ENCODE measurements around the gene ASPSCR1.
A peak's percentile ranks its signal among the peaks of the same experiment; 100 is the strongest.

Gene ASPSCR1

GRCh38 chr17:82024859-82025258 is 47.4 kb downstream of the ASPSCR1 start:
- DNase-seq (ENCODE audit: low spot score in 2 of 2) = no peak
- ATAC-seq = no peak
- Mint-ChIP-seq H3K4me1 (peaks cover 41% of the 10 kb centered on the region), H3K27ac (no peak overlapping the region), H3K9me3 (no peaks in the 10 kb centered on the region), H3K36me3 (peaks cover 27% of the 10 kb centered on the region), H3K4me3 (no peak overlapping the region)

GRCh38 chr17:82025401-82026107 is 48.1 kb downstream of the ASPSCR1 start:
- ATAC-seq (no peak), DNase-seq (ENCODE audit: low spot score in 2 of 2) (no peak)
- H3K9me3 Mint-ChIP-seq = no peaks in the 10 kb centered on the region
- H3K27ac Mint-ChIP-seq = no peak overlapping the region
- peaks cover 29% of the 10 kb centered on the region for H3K36me3 Mint-ChIP-seq
- H3K4me1 Mint-ChIP-seq = peaks cover 38% of the 10 kb centered on the region
- H3K4me3 Mint-ChIP-seq = no peak overlapping the region

GRCh38 chr17:82028246-82028645 is 50.8 kb downstream of the ASPSCR1 start:
- DNase-seq (ENCODE audit: low spot score in 2 of 2) (no peak), ATAC-seq (no peak)
- H3K4me3 Mint-ChIP-seq = no peak overlapping the region
- H3K36me3 Mint-ChIP-seq = peaks cover 17% of the 10 kb centered on the region
- no peak overlapping the region for H3K27ac Mint-ChIP-seq
- peaks cover 28% of the 10 kb centered on the region for H3K4me1 Mint-ChIP-seq
- no peaks in the 10 kb centered on the region for H3K9me3 Mint-ChIP-seq

DNA sequence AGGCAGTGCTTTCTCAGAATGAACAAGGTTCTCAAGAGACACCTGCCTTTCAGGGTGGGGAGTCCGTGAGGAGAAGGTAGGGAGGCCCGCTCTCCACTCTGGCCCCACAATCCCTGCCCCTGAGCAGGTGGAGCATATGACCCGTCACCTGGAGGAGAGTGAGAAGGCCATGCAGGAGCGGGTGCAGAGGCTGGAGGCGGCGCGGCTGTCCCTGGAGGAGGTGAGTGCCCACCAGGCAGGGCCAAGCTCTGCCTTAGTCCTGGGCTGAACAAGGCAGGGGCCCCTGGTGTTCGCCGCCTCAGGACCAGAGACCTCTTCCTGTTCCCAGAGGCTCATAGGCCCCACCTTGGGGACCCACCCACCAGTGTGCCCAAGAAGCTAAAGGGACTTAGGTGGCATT is 51.5 kb downstream of the ASPSCR1 start:
- ATAC-seq = no peak
- H3K4me3 Mint-ChIP-seq = peak overlapping the region; percentile 78
- no peak for DNase-seq (ENCODE audit: low spot score in 2 of 2)
- no peaks in the 10 kb centered on the region for H3K9me3 Mint-ChIP-seq
- no peak overlapping the region for H3K27ac Mint-ChIP-seq
- H3K4me1 Mint-ChIP-seq = peaks cover 25% of the 10 kb centered on the region
- H3K36me3 Mint-ChIP-seq = peaks cover 17% of the 10 kb centered on the region

DNA sequence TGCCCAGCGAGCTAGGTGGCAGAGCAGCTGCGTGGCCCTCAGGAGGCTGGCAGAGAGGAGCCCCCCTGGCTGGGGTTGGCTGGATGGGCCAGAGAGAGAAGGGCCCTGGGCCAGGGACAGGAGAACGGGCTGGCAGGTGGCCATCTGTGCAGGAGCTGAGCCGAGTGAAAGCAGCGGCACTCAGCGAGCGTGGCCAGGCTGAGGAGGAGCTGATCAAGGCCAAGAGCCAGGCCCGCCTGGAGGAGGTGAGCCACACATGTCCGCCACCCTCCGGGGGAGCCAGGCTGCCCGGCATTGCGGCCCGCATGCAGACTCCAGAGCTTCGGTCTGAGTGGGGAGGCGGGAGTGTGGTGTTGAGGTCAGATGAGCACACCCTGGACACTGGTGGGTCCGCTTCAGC is 52.0 kb downstream of the ASPSCR1 start:
- Mint-ChIP-seq H3K4me3 (peak overlapping the region; percentile 78), H3K4me1 (peaks cover 21% of the 10 kb centered on the region), H3K36me3 (peaks cover 17% of the 10 kb centered on the region), H3K9me3 (no peaks in the 10 kb centered on the region), H3K27ac (no peak overlapping the region)
- ATAC-seq = no peak
- no peak for DNase-seq (ENCODE audit: low spot score in 2 of 2)

DNA sequence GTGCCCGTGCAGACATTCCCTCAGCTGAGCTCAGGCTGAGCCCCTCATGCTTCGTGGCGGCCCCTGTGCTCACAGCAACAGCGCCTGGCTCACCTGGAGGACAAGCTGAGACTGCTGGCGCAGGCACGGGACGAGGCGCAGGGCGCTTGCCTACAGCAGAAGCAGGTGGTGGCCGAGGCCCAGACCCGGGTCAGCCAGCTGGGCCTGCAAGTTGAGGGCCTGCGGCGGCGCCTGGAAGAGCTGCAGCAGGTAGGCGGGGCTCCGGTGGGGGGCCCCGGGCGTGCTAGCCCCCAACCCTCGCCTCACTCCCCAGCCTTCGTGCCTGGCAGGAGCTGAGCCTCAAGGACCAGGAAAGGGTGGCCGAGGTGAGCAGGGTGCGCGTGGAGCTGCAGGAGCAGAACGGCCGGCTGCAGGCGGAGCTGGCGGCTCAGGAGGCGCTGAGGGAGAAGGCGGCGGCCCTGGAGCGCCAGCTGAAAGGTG is 52.6 kb downstream of the ASPSCR1 start:
- DNase-seq (ENCODE audit: low spot score in 2 of 2) (no peak), ATAC-seq (no peak)
- Mint-ChIP-seq H3K9me3 (no peaks in the 10 kb centered on the region), H3K4me3 (peak overlapping the region; percentile 78), H3K36me3 (peaks cover 21% of the 10 kb centered on the region), H3K4me1 (peaks cover 20% of the 10 kb centered on the region), H3K27ac (no peak overlapping the region)

DNA sequence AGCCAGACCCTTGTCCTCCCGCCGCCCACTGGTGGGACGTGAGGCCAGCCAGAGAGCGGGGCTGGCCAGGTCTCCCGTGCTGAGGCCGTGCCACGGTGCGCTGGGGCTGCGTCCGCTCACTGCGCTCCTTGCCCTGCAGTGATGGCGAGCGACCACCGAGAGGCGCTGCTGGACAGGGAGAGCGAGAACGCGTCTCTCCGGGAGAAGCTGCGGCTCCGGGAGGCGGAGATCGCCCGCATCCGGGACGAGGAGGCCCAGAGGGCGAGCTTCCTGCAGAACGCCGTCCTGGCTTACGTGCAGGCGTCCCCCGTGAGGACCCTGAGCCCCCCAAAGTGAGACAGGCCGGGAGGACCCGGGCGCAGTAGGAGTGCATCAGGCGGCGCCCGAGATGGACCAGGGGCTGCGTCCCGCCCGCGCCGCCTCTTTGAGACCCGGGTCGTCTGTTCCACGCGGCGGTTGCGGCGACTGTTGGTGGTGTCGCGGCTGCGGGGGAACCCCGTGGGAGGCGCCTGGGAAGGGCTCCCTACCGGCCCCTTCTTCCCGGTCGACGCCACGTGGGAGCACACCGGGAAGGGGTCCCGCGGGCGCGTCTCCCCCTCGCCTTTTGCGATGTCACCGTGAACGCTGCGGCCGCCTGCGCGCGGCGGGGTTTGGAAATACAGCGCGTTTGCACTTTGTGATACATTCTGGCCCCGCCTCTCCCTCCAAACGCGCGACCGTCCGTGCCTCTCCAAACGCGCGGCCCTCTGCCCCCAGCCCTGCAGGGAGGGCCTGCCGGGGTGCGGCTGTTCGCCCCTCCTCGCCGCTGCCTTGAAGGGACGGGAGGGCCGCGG is 53.3 kb downstream of the ASPSCR1 start:
- ATAC-seq (peak; percentile 76), DNase-seq (ENCODE audit: low spot score in 2 of 2) (peak; percentile 87 to 94)
- Mint-ChIP-seq H3K27ac (no peak overlapping the region), H3K4me1 (peaks cover 20% of the 10 kb centered on the region), H3K36me3 (peaks cover 24% of the 10 kb centered on the region), H3K4me3 (peak overlapping the region; percentile 78), H3K9me3 (no peaks in the 10 kb centered on the region)

- peak within 1 kb of the TSS; percentile 78 for H3K4me3 Mint-ChIP-seq
- ATAC-seq (peak; percentile 33), DNase-seq (ENCODE audit: low spot score in 2 of 2) (no peak)
- peaks cover 20% of the 10 kb centered on the region for H3K4me1 Mint-ChIP-seq
- peaks cover 24% of the 10 kb centered on the region for H3K36me3 Mint-ChIP-seq
- no peak within 1 kb of the TSS for H3K27ac Mint-ChIP-seq
- no peaks in the 10 kb centered on the region for H3K9me3 Mint-ChIP-seq
Measured at GRCh38 chr17:82031303-82031884, 54.0 kb downstream of the ASPSCR1 start, which contains the start of gene RAC3. Gene RAC3, plus strand, starts transcription at chr17:82031678. Its CDS starts 84 bp downstream, at chr17:82031762.

DNA sequence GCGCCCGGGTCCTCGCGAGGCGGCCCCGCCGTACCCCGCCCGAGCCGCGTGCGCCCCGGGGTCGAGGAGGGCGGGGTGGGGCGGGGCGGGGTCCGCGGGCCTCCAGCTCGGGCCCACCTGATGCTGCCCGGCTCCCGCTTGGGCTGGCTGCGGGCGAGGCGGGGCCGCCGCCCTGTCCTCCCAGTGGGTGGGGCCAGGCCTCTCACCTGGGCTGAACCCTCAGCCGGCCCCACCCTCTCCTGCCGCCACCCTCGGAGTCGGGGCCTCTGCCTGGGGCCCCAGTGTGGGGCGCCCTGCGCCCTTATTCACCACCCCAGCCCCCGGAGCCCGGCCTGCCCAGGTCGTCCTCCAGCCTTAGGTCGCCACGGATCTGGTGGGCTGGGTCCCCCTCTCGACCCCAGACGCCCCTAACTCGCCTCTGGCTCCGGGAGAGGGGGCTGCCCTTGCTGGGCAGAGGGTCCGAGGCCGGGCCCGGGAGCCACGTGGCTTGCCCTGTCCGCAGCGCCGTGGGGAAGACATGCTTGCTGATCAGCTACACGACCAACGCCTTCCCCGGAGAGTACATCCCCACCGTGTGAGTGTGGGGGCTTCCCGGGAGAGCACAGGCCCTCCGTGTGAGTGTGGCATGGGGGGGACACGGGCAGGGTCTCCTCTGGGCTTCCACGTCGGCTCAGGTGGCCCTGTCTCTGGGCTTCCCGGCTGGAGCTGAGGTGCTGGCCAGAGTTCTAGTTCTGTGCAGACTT is 54.6 kb downstream of the ASPSCR1 start:
- DNase-seq (ENCODE audit: low spot score in 2 of 2) = no peak
- no peaks in the 10 kb centered on the region for H3K9me3 Mint-ChIP-seq
- peak; percentile 48 for ATAC-seq
- no peak overlapping the region for H3K27ac Mint-ChIP-seq
- H3K36me3 Mint-ChIP-seq = peaks cover 24% of the 10 kb centered on the region
- peak overlapping the region; percentile 41 for H3K4me3 Mint-ChIP-seq
- peaks cover 19% of the 10 kb centered on the region for H3K4me1 Mint-ChIP-seq

DNA sequence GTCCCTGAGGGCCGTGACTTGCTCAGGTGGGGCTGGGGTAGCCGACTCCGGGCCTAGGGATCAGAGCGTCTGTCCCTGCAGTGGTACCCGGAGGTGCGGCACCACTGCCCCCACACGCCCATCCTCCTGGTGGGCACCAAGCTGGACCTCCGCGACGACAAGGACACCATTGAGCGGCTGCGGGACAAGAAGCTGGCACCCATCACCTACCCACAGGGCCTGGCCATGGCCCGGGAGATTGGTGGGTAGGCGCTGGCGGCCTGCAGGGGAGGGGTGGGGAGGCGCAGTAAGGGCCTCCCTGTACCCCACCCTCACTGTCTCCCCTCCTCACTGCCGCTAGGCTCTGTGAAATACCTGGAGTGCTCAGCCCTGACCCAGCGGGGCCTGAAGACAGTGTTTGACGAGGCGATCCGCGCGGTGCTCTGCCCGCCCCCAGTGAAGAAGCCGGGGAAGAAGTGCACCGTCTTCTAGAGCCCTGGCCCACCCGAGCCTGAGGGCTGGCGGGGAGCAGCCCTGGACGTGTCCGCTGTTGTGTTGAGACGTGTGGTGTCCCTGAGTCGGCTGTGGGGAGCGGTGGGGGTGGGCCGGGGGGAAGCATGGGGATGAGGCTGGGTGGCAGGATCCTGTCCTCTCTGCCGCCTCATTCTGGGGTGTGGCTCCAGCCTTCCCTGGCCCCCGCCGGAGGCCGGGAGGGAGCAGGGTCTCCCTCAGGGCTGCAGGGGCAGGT is 56.1 kb downstream of the ASPSCR1 start:
- peaks cover 17% of the 10 kb centered on the region for H3K36me3 Mint-ChIP-seq
- H3K4me1 Mint-ChIP-seq = peaks cover 20% of the 10 kb centered on the region
- DNase-seq (ENCODE audit: low spot score in 2 of 2) = no peak
- H3K27ac Mint-ChIP-seq = no peak overlapping the region
- no peak for ATAC-seq
- no peak overlapping the region for H3K4me3 Mint-ChIP-seq
- H3K9me3 Mint-ChIP-seq = no peaks in the 10 kb centered on the region

GRCh38 chr17:82034371-82035011 is 57.1 kb downstream of the ASPSCR1 start:
- ATAC-seq = no peak
- no peak overlapping the region for H3K4me3 Mint-ChIP-seq
- H3K9me3 Mint-ChIP-seq = no peaks in the 10 kb centered on the region
- H3K27ac Mint-ChIP-seq = no peak overlapping the region
- no peak for DNase-seq (ENCODE audit: low spot score in 2 of 2)
- peaks cover 13% of the 10 kb centered on the region for H3K36me3 Mint-ChIP-seq
- H3K4me1 Mint-ChIP-seq = peaks cover 26% of the 10 kb centered on the region

DNA sequence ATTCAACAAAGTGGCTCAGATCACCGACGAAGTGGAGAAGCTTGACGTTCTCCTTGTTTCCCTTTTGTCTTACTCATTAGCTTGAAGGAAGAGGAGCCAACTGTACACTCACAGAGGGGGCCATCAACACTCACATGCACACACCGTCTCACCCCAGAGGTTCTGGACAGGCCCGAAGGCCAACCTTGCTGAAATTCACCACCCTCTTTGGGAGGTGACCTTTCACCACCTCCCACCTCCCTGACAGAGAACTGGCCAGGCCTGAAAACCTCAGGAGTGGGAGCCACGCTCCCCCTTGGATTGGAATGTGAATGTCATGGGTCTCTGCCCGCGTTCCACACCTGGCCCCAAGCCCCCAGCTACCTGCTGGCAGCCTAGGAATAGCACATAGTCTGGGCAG is 58.1 kb downstream of the ASPSCR1 start:
- Mint-ChIP-seq H3K36me3 (peaks cover 7% of the 10 kb centered on the region), H3K9me3 (no peaks in the 10 kb centered on the region), H3K4me3 (peak overlapping the region; percentile 84), H3K27ac (no peak overlapping the region), H3K4me1 (peaks cover 19% of the 10 kb centered on the region)
- no peak for DNase-seq (ENCODE audit: low spot score in 2 of 2)
- ATAC-seq = no peak

DNA sequence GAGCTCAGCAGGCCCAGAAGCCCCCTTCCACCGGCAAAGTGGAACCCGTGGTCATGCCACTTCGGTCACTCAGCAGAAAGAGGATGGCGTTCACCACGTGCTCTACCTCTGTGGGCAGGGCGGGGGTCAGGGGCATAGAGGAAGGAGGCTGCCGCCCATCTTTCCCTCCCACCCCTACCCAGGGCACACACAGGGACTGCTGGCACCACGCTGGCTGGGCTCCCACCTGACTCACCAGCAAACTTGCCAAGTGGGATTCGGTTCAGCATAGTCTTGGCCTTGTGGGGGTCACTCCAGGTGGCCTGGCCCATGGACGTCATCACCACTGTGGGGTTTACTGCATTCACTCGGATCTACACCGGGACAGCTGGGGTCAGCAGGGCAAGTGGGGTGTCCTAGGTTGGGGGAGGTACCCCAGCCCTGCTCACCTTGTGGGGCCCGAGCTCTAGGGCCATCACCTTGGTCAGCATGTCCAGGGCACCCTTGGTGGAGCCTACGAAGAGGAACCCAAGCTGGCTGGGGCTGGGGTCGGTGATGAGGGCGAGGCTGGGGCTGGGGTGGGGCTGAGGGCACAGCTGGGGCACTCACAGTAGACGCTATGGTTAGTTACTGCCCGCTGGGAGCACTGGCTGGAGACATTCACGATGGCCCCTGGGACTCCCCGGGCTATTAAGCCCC is 58.7 kb downstream of the ASPSCR1 start:
- H3K36me3 Mint-ChIP-seq = peaks cover 7% of the 10 kb centered on the region
- H3K9me3 Mint-ChIP-seq = no peaks in the 10 kb centered on the region
- H3K4me1 Mint-ChIP-seq = peaks cover 16% of the 10 kb centered on the region
- H3K27ac Mint-ChIP-seq = no peak overlapping the region
- peak overlapping the region; percentile 84 for H3K4me3 Mint-ChIP-seq
- DNase-seq (ENCODE audit: low spot score in 2 of 2) = no peak
- no peak for ATAC-seq

Measured in stimulated activated effector memory CD8-positive, alpha-beta T cell treated with anti-CD3 and anti-CD28 coated beads, Interleukin-12 subunit alpha, Interleukin-12 subunit beta, amount 100 ng/mL, for 72 hours (primary cell).